ENCODE data around the gene ABCF2.

Gene ABCF2

DNA sequence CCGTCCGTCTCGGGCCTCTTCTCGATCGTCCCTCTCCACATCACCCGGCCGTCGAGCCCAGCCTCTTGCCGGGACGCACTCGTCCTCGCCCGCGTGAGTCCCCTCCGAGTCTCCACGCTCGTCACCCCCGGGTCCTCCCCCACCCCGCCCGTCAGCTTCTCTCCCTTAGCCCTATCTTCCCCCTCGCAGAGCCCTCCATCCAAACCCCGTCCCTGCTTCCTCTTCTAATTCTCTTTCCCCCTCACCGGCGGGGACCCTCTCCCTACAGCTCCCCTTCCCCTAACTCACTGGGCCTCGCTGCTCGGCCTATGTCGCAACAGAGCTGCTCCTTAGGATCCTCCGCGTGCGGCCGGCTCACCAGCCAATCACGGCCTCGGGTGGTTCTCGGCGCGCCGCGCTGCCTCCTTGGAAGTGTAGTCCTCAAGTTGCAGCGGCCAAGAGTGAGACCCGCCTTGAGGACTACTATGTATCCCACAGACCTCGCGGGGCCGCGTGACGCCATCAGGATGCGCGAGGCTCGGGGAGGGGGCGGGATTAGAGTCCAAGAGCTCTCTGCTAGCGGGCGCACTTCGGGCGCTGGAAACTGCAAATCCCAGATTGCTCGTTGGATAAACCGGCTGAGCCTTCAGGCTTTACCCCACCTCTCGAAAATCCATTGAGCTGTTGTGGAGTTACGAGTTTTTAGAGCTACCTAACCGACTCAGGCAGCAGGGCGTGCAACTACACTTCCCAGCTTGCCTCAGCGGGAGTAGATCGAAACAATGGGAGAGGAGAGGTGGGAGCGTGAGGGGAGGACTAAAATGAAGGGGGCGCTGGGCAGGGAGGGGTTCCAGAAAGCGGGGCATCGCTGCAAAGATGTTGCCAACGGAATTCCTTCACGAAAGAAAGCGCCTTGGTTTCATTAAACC, at the start of gene ABCF2:
Gene ABCF2, minus strand, starts transcription at position 331 of the 908 bp plus-strand sequence. CDS start 747 bp downstream, outside the sequence.
- Mint-ChIP-seq H3K4me1 (peaks cover 52% of the 10 kb centered on the region), H3K36me3 (peaks cover 53% of the 10 kb centered on the region), H3K9me3 (no peaks in the 10 kb centered on the region), H3K27ac (peak within 1 kb of the TSS; percentile 99), H3K4me3 (peak within 1 kb of the TSS; percentile 100)
- ATAC-seq (peak; percentile 100), DNase-seq (ENCODE audit: low spot score in 2 of 2) (peak; percentile 97 to 98)

DNA sequence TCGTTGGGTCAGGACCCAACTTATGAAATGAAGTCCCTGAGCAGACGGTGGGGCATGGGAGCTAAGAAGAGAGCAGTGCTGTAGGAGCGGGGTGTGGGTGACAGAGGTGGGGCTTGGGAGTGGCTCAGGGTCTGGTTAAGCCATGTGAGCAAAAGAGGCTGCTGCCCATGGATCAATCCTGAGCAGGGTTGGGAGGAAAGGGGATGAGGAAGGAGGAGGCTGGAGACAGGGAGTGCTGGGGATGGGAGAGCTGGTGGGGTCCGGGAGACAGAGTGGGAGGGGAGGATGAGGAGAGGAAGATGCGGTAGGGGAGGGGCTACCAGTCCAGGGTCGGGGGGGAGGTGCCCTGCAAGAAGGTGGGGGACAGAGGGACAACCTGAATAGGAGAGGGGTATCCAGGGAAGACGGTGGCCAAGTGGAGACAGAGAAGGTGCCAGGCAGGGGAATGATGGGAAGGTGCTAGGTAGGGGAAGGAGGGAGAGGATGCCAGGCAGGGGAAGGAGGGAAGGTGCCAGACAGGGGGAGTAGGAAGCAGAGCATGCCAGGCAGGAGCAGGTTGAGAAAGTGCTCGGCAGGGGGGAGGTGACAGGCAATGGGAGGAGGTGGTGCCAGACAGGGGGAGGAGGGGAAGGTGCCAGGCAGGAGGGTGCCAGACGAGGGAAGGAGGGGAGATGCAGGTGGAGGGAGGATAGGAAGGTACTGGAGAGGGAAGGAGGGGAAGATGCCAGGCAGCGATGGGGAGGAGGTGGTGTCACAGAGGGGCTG, 49.0 kb upstream of the ABCF2 start:
- H3K4me1 Mint-ChIP-seq: peaks cover 40% of the 10 kb centered on the region
- H3K36me3 Mint-ChIP-seq: peaks cover 5% of the 10 kb centered on the region
- H3K27ac Mint-ChIP-seq: peak overlapping the region; percentile 83
- peak overlapping the region; percentile 70 for H3K4me3 Mint-ChIP-seq
- no peak for DNase-seq (ENCODE audit: low spot score in 2 of 2)
- H3K9me3 Mint-ChIP-seq: no peaks in the 10 kb centered on the region
- ATAC-seq: no peak

DNA sequence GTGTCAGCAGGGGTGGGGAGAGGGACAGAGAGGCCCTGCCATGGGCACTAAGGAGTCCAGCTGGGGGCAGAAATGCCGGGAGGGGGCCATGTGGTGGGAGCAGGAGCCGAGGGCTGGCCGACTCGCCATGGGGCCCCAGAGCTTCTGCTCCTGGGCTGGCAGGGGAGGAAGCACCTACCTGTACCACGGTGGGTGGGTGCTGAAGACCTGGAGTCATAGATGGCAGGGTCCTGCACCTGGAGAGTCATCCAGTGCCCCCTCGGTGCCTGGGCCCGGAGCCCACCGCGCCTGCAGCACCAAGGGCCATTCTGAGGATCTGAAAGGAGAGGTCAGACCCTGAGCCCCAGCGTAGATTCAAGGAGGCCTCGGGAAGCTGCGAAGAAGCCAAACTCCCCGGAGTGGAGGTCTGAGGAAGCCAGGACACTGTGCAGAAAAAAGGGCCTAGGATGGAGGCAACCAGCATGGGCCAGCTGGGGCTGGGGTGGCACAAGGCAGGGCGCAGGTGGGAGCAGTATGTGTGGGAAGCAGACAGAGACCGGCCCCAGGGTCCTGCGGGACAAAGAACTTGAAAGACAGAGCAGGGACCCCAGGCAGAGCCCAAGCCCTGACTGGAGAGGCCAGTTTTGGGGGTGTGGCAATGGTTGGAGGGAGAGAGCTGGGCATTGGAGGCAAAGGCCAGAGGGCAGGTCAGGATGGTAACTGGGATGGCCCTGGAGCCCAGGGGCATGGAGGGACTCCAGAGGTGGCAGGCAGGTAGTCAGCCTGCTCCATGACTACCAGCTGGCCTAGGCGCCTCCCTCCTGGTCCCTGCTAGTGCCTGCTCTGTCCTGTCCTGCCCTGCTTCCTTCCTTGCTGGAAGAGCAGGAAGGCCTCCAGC, 48.2 kb upstream of the ABCF2 start:
- peaks cover 5% of the 10 kb centered on the region for H3K36me3 Mint-ChIP-seq
- peak overlapping the region; percentile 83 for H3K27ac Mint-ChIP-seq
- peak overlapping the region; percentile 70 for H3K4me3 Mint-ChIP-seq
- H3K9me3 Mint-ChIP-seq: no peaks in the 10 kb centered on the region
- ATAC-seq: no peak
- no peak for DNase-seq (ENCODE audit: low spot score in 2 of 2)
- H3K4me1 Mint-ChIP-seq: peaks cover 40% of the 10 kb centered on the region

DNA sequence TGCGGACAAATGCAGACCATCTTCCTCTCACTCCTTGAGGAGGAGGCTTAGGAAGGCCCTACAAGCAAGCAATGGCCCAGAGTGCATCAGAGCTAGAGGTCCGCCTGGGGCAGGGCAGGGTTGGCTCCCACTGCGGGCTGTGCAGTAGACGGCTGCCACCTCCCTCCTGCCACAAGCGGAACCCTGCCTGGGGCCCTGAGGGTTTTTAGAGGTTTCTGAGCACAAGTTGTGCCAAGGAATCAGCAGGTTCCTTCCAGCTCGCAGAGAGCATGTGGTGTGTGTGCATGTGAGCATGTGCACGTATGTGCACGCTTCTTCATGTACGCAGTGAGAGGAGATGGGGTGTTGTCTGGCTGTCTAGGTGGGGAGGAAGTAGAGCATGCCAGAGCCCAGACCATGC, 47.4 kb upstream of the ABCF2 start:
- no peak for ATAC-seq
- no peaks in the 10 kb centered on the region for H3K9me3 Mint-ChIP-seq
- peak overlapping the region; percentile 70 for H3K4me3 Mint-ChIP-seq
- H3K36me3 Mint-ChIP-seq: peaks cover 5% of the 10 kb centered on the region
- H3K4me1 Mint-ChIP-seq: peaks cover 40% of the 10 kb centered on the region
- H3K27ac Mint-ChIP-seq: no peak overlapping the region
- no peak for DNase-seq (ENCODE audit: low spot score in 2 of 2)

DNA sequence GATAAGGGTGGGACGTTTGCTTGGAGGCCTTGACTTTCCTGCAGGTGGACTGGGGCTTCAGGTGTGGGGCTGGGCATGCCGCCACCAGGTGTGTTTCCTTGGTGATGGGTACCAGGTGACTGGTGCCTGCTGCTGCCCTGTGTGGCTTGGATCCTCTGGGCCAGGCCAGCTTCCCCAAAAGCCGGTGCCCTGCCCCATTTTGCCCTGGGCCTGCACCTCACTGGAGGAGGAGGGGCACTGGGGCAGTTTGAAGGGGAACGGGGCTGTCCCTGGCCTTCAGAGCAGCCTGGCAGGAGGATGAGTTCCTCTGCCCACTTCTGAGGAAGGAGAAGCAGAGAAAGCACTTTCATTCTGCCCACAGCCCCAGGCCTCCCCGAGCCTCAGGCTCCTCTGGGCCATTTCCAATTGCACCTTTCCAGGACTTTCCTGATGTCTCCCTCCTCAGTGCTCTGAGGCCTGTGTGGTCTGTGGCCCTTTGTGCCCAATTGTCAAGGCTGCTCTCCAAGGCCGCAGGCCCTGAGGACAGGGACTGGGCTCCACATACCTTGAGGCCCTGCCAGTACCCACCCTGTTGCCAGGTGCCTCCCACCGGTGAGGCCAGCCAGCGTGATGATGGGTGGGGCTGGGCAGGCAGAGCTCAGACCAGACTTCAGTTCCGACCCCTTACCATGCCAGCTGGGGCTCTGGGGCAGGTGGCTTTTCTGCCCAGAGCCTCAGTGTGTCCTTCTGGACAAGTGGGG, 46.8 kb upstream of the ABCF2 start:
- peaks cover 5% of the 10 kb centered on the region for H3K36me3 Mint-ChIP-seq
- peaks cover 40% of the 10 kb centered on the region for H3K4me1 Mint-ChIP-seq
- H3K27ac Mint-ChIP-seq: no peak overlapping the region
- no peak for DNase-seq (ENCODE audit: low spot score in 2 of 2)
- ATAC-seq: no peak
- H3K9me3 Mint-ChIP-seq: no peaks in the 10 kb centered on the region
- peak overlapping the region; percentile 70 for H3K4me3 Mint-ChIP-seq

DNA sequence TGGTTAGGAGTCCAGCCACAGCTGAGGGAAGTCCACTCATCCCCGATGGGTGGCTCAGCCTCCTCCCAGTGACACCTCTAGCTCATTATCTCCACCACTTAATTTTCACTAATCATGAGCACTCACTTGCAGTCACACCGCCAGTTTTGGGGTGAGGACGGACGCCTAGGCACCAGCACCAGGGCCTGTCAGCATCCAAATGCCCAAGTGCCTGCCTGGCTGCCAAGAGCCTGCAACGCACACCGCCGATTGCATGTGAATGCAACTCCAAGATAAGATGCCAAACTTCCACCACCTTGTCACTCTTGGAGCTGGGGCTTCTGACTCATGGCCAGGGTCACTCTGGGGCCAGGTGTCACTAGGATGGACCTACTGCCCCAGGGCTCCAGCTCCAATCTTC, 45.9 kb upstream of the ABCF2 start:
- Mint-ChIP-seq H3K27ac (no peak overlapping the region), H3K9me3 (no peaks in the 10 kb centered on the region), H3K4me3 (no peak overlapping the region), H3K4me1 (peaks cover 40% of the 10 kb centered on the region), H3K36me3 (peaks cover 5% of the 10 kb centered on the region)
- ATAC-seq (no peak), DNase-seq (ENCODE audit: low spot score in 2 of 2) (no peak)

DNA sequence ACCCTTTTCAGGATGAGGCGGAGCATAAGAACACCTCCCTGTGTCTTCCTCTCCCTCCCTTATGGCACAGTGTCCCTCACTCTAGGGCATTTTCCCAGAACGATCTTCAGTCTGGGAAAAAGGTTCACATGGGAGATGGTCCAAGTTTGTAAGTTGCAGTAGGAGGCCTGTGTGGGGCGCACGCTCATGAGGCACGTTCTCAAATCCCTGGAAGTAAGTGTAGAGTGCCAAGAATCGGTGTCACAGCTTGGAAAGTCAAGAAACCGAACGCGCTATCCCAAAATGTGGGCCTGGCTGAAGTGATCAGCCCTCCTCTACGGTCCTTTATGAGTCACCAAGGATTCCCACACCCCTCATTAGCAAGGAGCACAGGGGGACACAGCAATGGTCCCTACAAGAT, 45.4 kb upstream of the ABCF2 start:
- Mint-ChIP-seq H3K36me3 (peaks cover 5% of the 10 kb centered on the region), H3K4me1 (peaks cover 36% of the 10 kb centered on the region), H3K9me3 (no peaks in the 10 kb centered on the region), H3K4me3 (no peak overlapping the region), H3K27ac (no peak overlapping the region)
- no peak for DNase-seq (ENCODE audit: low spot score in 2 of 2)
- ATAC-seq: no peak

DNA sequence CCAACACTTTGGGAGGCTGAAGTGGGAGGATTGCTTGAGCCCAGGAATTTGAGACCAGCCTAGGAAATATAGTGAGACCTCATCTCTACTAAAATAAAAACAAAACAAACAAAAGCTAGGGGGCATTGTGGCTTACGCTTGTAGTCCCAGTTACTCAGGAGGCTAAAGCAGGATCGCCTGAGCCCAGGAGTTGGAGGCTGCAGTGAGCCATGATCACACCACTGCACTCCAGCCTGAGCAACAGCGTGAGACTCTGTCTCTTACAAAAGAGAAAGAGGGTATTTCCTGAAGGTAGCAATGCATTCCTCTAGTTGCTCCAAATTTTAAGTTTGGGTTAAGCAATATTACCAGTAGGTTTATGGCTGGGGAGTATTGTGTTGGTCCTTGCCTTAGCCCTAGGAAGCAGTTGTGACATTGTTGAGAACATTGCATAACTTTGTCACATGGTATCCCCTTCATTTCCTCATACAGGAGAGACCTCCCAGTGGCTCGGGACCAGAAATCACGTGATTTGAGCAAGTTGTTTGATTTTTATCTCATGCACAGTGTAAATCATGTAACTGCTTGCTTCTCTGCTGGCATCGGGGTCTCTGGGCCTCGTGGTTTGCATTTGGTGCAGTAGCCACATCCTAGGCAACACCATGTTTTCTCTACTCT, 44.8 kb upstream of the ABCF2 start:
- ATAC-seq: no peak
- no peaks in the 10 kb centered on the region for H3K9me3 Mint-ChIP-seq
- H3K4me1 Mint-ChIP-seq: peaks cover 33% of the 10 kb centered on the region
- DNase-seq (ENCODE audit: low spot score in 2 of 2): no peak
- no peak overlapping the region for H3K27ac Mint-ChIP-seq
- peaks cover 5% of the 10 kb centered on the region for H3K36me3 Mint-ChIP-seq
- no peak overlapping the region for H3K4me3 Mint-ChIP-seq

DNA sequence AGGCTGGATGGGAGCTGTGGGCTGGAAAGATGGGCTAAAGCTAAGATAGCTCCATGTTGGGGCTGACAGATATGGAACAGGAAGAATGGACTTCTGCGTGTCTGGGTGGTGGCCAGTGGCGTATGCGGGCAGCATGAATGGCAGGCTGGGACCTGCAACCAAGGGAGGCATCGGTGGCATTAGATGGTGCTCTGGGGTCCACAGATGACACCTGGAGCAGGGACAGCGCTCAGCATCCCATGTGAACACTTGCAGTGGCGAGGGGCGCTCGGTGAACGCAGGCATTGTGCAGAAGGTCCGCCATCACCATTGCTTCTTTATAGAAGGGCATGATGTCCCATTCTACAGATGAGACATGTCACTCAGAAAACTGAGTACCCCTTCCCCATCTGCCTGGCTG, 42.5 kb upstream of the ABCF2 start:
- peak overlapping the region; percentile 75 for H3K27ac Mint-ChIP-seq
- peaks cover 14% of the 10 kb centered on the region for H3K4me1 Mint-ChIP-seq
- H3K36me3 Mint-ChIP-seq: no peaks in the 10 kb centered on the region
- no peak overlapping the region for H3K4me3 Mint-ChIP-seq
- ATAC-seq (no peak), DNase-seq (ENCODE audit: low spot score in 2 of 2) (no peak)
- no peaks in the 10 kb centered on the region for H3K9me3 Mint-ChIP-seq

DNA sequence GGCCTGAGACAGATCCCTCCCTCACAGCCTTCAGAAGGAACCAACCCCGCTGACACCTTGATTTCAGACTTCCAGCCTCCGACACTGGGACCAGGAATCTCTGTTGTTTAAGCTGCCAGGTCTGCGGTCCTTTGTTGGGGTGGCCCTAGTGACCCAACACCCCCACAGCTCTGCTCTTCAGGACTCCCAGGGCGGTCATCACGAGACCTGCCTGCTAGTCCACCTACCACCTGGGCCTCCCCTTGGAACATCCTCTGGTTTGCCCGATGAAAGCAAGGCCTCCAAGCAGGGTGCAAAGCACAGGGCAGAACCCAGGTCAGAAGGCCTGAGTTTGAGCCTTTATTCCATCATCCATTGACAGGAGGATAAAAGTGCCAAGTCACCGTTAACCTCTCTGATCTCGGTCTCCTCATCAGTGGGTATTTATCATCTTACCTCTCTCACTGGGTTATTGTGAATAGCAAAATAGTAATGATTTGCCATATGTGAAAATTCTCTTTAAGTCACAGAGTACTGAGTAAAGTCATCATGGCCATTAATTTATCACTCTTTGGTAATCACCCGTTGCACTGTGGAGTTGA, 38.4 kb upstream of the ABCF2 start:
- no peak overlapping the region for H3K4me3 Mint-ChIP-seq
- no peaks in the 10 kb centered on the region for H3K36me3 Mint-ChIP-seq
- no peaks in the 10 kb centered on the region for H3K4me1 Mint-ChIP-seq
- no peak overlapping the region for H3K27ac Mint-ChIP-seq
- no peaks in the 10 kb centered on the region for H3K9me3 Mint-ChIP-seq
- no peak for DNase-seq (ENCODE audit: low spot score in 2 of 2)
- ATAC-seq: no peak

DNA sequence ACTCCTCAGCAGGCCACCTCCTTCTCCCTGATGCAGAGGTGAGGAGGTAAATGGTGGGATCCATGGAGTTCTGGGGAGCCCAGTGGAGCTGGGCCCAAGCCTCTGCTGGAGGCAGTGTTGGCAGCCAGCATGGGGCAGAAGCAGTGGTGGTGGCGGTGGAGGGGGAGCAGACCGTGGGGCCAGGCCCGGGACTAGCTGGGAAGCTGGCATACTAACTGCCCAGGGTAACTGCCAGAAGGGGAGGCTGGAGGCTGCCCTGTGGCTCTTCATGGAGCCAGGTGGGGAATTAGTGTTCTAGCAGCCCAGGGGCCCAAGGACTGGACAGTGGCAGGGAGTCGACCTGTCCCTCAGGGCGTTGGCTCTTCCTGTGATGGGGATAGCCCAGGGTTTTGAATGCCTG, 37.6 kb upstream of the ABCF2 start:
- ATAC-seq (no peak), DNase-seq (ENCODE audit: low spot score in 2 of 2) (no peak)
- Mint-ChIP-seq H3K9me3 (no peaks in the 10 kb centered on the region), H3K4me3 (no peak overlapping the region), H3K4me1 (no peaks in the 10 kb centered on the region), H3K36me3 (no peaks in the 10 kb centered on the region), H3K27ac (no peak overlapping the region)

DNA sequence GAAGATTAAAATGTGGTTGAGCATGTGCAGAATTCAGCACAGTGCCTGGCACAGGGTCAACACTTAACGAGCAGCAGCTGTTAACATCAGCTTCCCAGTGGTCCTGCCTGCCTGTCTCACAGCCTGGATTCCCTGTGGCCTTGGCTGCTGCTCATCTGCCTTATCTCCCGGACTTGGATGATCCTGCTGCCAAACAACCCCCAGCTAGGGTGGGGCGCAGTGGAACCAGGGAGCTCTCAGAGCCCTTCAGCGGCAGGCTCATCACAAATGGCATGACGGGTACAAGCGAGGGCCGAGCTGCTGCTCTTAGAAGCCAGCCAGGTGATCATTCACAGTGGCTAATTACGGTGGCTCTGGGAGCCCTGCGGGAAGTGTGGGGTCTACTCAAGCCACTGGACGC, 34.5 kb upstream of the ABCF2 start:
- no peak for DNase-seq (ENCODE audit: low spot score in 2 of 2)
- no peaks in the 10 kb centered on the region for H3K9me3 Mint-ChIP-seq
- no peak overlapping the region for H3K27ac Mint-ChIP-seq
- H3K36me3 Mint-ChIP-seq: peaks cover under 1% of the 10 kb centered on the region
- no peak overlapping the region for H3K4me3 Mint-ChIP-seq
- no peaks in the 10 kb centered on the region for H3K4me1 Mint-ChIP-seq
- no peak for ATAC-seq

DNA sequence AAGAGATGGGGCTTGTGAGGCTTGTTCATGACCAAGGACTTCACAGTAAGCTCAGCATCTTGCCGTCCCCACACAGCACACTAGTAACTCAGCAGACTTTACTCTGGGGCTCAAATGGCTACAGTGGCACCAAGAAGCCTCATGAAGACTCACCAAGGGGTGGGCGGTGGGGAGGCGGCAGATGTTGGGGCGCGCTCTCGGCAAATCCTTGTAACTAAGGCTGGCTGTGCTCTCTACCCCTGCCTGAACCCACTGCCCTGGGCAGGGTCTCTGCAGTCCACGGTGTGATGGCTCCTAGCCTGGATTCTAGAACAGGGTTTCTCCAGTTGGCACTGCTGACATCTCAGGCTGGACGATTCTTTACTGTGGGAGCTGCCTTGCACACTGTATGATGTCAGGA, 33.9 kb upstream of the ABCF2 start:
- Mint-ChIP-seq H3K36me3 (peaks cover 5% of the 10 kb centered on the region), H3K4me1 (no peaks in the 10 kb centered on the region), H3K4me3 (no peak overlapping the region), H3K27ac (no peak overlapping the region), H3K9me3 (no peaks in the 10 kb centered on the region)
- ATAC-seq: no peak
- DNase-seq (ENCODE audit: low spot score in 2 of 2): no peak

DNA sequence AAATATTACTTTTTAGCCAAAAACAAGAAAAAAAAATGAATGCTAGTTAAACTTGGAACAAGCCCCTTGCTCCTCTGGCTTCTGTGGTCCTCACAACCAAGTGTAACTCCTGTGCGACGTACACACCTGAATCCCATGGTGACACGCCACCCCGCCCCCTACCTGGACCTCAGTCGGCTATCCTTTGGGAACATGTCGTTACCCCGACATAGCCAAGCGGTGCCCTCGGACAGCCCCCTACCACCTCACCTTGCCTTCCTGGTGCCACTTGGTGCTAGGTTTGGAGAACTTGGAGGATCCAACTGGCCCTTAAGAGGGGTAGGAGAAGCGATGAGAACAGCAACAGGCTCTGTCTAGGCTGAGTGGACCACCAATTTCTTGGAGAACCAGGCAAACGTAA, 33.5 kb upstream of the ABCF2 start:
- Mint-ChIP-seq H3K36me3 (peaks cover 5% of the 10 kb centered on the region), H3K4me1 (no peaks in the 10 kb centered on the region), H3K27ac (no peak overlapping the region), H3K9me3 (no peaks in the 10 kb centered on the region), H3K4me3 (no peak overlapping the region)
- no peak for DNase-seq (ENCODE audit: low spot score in 2 of 2)
- no peak for ATAC-seq

Measured in stimulated activated effector memory CD8-positive, alpha-beta T cell treated with anti-CD3 and anti-CD28 coated beads, Interleukin-12 subunit alpha, Interleukin-12 subunit beta, amount 100 ng/mL, for 72 hours (primary cell).